Calu3 (cell line): ENCODE results near the gene PKNOX1. TPM values are rescaled to one million over a fixed set of nuclear protein-coding genes. Genes with fewer than 3 reads are reported as not detected.
"Not testable (repeated sequence)": the region's sequence is repeated elsewhere in the genome, so short reads cannot be mapped to it uniquely, and the experiment has no call there.

ENCODE experiments used
- BruUV-seq: library from RNA; stranded (reverse); fragments of 400-500 nt; replicated peaks from 2 replicates; lab custom pipeline; 2021; lab: Mats Ljungman, UMichigan
- CTCF ChIA-PET: fragments of 300-600 bp; sonication (Branson Sonifier 250); formaldehyde crosslinking; loops from one replicate; lab custom pipeline; 2022; ENCODE audit warnings: antibody characterized with exemption; lab: Charles Lee
- DNase-seq: peaks from one replicate; pipeline ENCODE4 v3.0.0; 2022
- H3K27ac Mint-ChIP-seq: one replicate; pipeline ENCODE4 v1.8.0; 2022; ENCODE audit warnings: mixed read lengths; ENCODE audit not compliant: unreplicated experiment
- H3K27me3 Mint-ChIP-seq: one replicate; pipeline ENCODE4 v1.8.0; 2022; ENCODE audit warnings: mixed read lengths; ENCODE audit not compliant: unreplicated experiment
- H3K36me3 Mint-ChIP-seq: one replicate; pipeline ENCODE4 v1.8.0; 2022; ENCODE audit warnings: mild to moderate bottlenecking, moderate library complexity, mixed read lengths; ENCODE audit not compliant: insufficient read depth, unreplicated experiment
- H3K4me1 Mint-ChIP-seq: one replicate; pipeline ENCODE4 v1.8.0; 2022; ENCODE audit warnings: mild to moderate bottlenecking, low read depth, mixed read lengths; ENCODE audit not compliant: unreplicated experiment
- H3K4me3 Mint-ChIP-seq: one replicate; pipeline ENCODE4 v1.8.0; 2022; ENCODE audit warnings: mild to moderate bottlenecking, low read depth, moderate library complexity, mixed read lengths; ENCODE audit not compliant: unreplicated experiment
- H3K9me3 Mint-ChIP-seq: one replicate; pipeline ENCODE4 v1.8.0; 2022; ENCODE audit warnings: low read depth, mixed read lengths; ENCODE audit not compliant: unreplicated experiment
- CTCF ChIP-seq: fragments of 200-600 bp; IDR thresholded peaks from one replicate; pipeline ENCODE4 v1.8.0; 2022; ENCODE audit warnings: antibody characterized with exemption; ENCODE audit not compliant: unreplicated experiment
- intact Hi-C: fragments of 100-400 bp; cut with micrococcal nuclease; formaldehyde crosslinking; loops from one replicate; pipeline ENCODE4 v1.10.0; 2022; ENCODE audit not compliant: unreplicated experiment
- total RNA-seq: library from RNA; stranded (reverse); gene quantifications from 2 replicates; pipeline ENCODE4 v1.2.3, GENCODE V29; 2022

Gene PKNOX1
- total RNA-seq, 1 experiment from 2014 or later = 10.1 TPM

DNA sequence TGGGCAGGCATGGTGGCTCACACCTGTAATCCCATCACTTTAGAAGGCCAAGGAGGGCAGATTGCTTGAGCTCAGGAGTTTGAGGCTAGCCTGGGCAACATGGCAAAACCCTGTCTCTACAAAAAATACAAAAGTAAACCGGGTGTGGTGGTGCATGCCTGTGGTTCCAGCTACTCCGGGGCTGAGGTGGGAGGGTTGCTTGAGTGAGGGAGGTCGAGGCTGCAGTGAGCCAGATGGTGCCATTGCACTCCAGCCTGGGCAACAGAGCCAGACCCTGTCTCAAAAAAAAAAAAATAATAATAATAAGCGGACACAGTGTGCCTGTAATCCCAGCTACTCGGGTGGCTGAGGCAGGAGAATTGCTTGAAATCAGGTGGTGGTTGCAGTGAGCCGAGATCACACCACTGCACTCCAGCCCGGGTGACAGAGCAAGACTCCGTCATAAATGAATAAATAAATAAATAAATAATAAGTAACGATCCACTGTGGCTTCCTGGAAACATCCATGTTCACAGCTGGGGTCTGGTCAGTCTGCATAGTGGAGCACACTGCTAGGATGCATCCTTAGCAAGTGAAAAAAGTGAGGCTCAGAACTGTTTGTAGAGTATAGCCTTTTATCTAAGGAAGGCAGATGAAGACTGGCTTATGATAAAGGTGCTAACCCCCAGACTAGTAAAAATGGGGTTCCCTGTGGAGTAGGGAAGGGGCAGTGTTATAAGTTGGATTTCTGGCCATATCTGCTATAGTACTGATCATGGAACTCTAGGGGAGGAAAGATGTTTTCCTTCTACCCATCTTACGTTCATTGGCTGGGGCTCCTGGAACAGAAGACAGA, 15.7 kb downstream of the PKNOX1 start:
- H3K36me3 Mint-ChIP-seq = no peaks in the 10 kb centered on the region
- BruUV-seq = no TSS peak
- no peaks in the 10 kb centered on the region for H3K27me3 Mint-ChIP-seq

DNA sequence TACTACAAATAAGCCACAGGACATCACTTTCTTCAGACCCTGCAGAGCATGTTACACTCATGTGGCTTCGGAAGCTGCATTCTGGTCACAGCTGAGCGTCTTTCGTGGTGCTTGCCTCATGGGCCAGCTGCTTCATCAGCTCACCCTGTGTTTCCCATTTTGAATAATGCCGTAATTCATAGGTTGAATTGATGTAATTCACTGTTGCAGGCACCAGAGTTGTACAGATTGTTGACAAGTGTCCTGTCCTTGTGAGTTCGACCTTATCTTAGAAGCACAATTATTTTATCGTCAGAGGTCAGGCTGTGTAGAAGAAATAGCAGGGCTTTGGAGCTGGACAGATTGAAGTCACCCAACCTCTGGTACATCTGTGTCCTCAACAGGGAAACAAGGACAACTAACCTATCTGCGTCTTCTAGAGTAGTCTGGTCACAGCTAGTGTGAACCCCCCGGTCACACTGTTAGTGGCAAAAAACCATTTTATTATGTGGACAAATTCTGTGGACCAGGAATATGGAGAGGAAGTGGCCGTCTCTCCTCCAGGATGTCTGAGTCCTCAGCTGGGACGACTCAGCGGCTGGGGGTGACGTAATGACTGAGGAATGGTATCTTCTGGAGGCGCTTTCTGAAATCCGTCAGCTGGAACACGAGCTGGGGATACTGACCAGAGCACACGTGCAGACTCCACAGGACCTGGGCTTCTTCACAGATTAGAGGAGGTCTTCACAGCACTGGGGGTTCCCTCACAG, 17.8 kb downstream of the PKNOX1 start:
- H3K9me3 Mint-ChIP-seq = no peaks in the 10 kb centered on the region
- no peak for DNase-seq
- TF ChIP-seq CTCF = no peak
- no peaks in the 10 kb centered on the region for H3K27me3 Mint-ChIP-seq
- H3K27ac Mint-ChIP-seq = no peak overlapping the region
- H3K36me3 Mint-ChIP-seq = no peaks in the 10 kb centered on the region
- H3K4me3 Mint-ChIP-seq = no peak overlapping the region
- BruUV-seq = no TSS peak
- CTCF ChIA-PET = no interaction called here
- intact Hi-C loops = no loop called here
- H3K4me1 Mint-ChIP-seq = no peaks in the 10 kb centered on the region

More for the DNA sequence above, 15.7 kb downstream of the PKNOX1 start:
- DNase-seq = no peak
- no peak for TF ChIP-seq CTCF
- CTCF ChIA-PET = no interaction called here
- Mint-ChIP-seq H3K4me3 (no peak overlapping the region), H3K9me3 (no peaks in the 10 kb centered on the region), H3K27ac (no peak overlapping the region), H3K4me1 (no peaks in the 10 kb centered on the region)
- intact Hi-C loops = no loop called here

- Mint-ChIP-seq H3K27ac (no peak overlapping the region), H3K4me3 (no peak overlapping the region), H3K27me3 (no peaks in the 10 kb centered on the region), H3K4me1 (no peaks in the 10 kb centered on the region), H3K36me3 (no peaks in the 10 kb centered on the region), H3K9me3 (no peaks in the 10 kb centered on the region)
- intact Hi-C loops = no loop called here
- DNase-seq = no peak
- no TSS peak for BruUV-seq
- TF ChIP-seq CTCF = no peak
- CTCF ChIA-PET = no interaction called here
Measured at GRCh38 chr21:42993051-42993712, 18.8 kb downstream of the PKNOX1 start.

DNA sequence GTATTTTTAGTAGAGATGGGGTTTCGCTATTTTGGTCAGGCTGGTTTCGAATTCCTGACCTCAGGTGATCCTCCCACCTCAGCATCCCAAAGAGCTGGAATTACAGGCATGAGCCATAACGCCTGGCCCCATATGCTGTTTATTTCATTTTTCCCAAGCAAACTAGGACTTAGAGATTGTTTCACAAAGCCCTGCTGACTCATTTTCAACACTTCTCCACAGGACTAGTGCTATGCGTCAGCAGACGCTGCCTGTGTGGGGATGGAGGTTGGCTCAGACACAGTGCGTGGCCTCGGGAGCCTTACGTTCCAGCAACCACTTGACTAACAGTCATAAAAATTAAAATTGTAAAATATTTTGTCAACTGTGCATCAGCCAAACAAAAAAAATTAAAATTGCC, 22.7 kb downstream of the PKNOX1 start:
- no peak for TF ChIP-seq CTCF
- no TSS peak for BruUV-seq
- Mint-ChIP-seq H3K9me3 (peaks cover 8% of the 10 kb centered on the region), H3K27me3 (no peaks in the 10 kb centered on the region), H3K4me3 (no peak overlapping the region), H3K36me3 (peaks cover 5% of the 10 kb centered on the region), H3K27ac (no peak overlapping the region), H3K4me1 (no peaks in the 10 kb centered on the region)
- intact Hi-C loops = no loop called here
- CTCF ChIA-PET = no interaction called here
- DNase-seq = no peak

DNA sequence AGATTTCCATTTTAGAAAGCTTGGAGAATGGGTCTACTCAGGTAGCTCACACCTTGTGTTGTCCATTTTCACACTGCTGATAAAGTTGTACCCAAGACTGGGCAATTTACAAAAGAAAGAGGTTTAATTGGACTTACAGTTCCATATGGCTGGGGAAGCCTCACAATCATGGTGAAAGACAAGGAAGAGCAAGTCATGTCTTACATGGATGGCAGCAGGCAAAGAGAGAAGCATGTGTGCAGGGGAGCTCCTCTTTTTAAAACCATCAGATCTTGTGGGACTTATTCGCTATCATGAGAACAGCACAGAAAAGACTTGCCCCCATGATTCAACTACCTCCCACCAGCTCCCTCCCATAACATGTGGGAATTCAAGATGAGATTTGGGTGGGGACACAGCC, 23.6 kb downstream of the PKNOX1 start:
- H3K27ac Mint-ChIP-seq, H3K9me3 Mint-ChIP-seq, H3K4me3 Mint-ChIP-seq, CTCF ChIA-PET, H3K27me3 Mint-ChIP-seq, BruUV-seq, intact Hi-C loops, H3K36me3 Mint-ChIP-seq, H3K4me1 Mint-ChIP-seq, DNase-seq: not testable (repeated sequence)

- DNase-seq, H3K27ac Mint-ChIP-seq, CTCF ChIA-PET, intact Hi-C loops, BruUV-seq, H3K4me1 Mint-ChIP-seq, H3K27me3 Mint-ChIP-seq, H3K9me3 Mint-ChIP-seq, H3K4me3 Mint-ChIP-seq: not testable (repeated sequence)
- peaks cover 13% of the 10 kb centered on the region for H3K36me3 Mint-ChIP-seq
Measured at GRCh38 chr21:42999152-42999551, 24.8 kb downstream of the PKNOX1 start.
